ENCODE measurements around the gene CMIP.
"Not testable (repeated sequence)": the region's sequence is repeated elsewhere in the genome, so short reads cannot be mapped to it uniquely, and the experiment has no call there.

CMIP gene

GRCh38 chr16:81518439-81518757 is 73.8 kb downstream of the CMIP start:
- H3K27ac ChIP-seq (ENCODE audit: insufficient read depth, low read depth, low read length, poor library complexity, severe bottlenecking) = no peak overlapping the region
- H3K9me3 ChIP-seq (ENCODE audit: control insufficient read depth, low read length) = no peaks in the 10 kb centered on the region
- WGBS, 2 experiments = 93 to 95% methylated on average over 8 of the region's 8 CpGs
- H3K4me1 ChIP-seq (ENCODE audit: control insufficient read depth, insufficient read depth, low read length) = peaks cover 8% of the 10 kb centered on the region
- H3K4me3 ChIP-seq (ENCODE audit: insufficient read depth, low read depth, low read length) = no peak overlapping the region
- no peaks in the 10 kb centered on the region for H3K36me3 ChIP-seq (ENCODE audit: control insufficient read depth, insufficient read depth, low read length)
- no peaks in the 10 kb centered on the region for H3K27me3 ChIP-seq (ENCODE audit: control insufficient read depth, insufficient read depth, low read length, poor library complexity, severe bottlenecking)

- no peak overlapping the region for H3K27ac ChIP-seq (ENCODE audit: insufficient read depth, low read depth, low read length, poor library complexity, severe bottlenecking)
- no peaks in the 10 kb centered on the region for H3K4me1 ChIP-seq (ENCODE audit: control insufficient read depth, insufficient read depth, low read length)
- 91% methylated on average over 9 of the region's 9 CpGs for WGBS, 2 experiments
- no peaks in the 10 kb centered on the region for H3K9me3 ChIP-seq (ENCODE audit: control insufficient read depth, low read length)
- H3K27me3 ChIP-seq (ENCODE audit: control insufficient read depth, insufficient read depth, low read length, poor library complexity, severe bottlenecking) = no peaks in the 10 kb centered on the region
- H3K36me3 ChIP-seq (ENCODE audit: control insufficient read depth, insufficient read depth, low read length) = no peaks in the 10 kb centered on the region
- H3K4me3 ChIP-seq (ENCODE audit: insufficient read depth, low read depth, low read length) = no peak overlapping the region
These were observed 74.9 kb downstream of the CMIP start for GRCh38 chr16:81519301-81520150.

GRCh38 chr16:81520151-81520470 is 75.5 kb downstream of the CMIP start:
- H3K9me3 ChIP-seq (ENCODE audit: control insufficient read depth, low read length) = no peaks in the 10 kb centered on the region
- H3K4me1 ChIP-seq (ENCODE audit: control insufficient read depth, insufficient read depth, low read length) = no peaks in the 10 kb centered on the region
- no peaks in the 10 kb centered on the region for H3K27me3 ChIP-seq (ENCODE audit: control insufficient read depth, insufficient read depth, low read length, poor library complexity, severe bottlenecking)
- 93 to 95% methylated on average over 4 of the region's 4 CpGs for WGBS, 2 experiments
- no peak overlapping the region for H3K27ac ChIP-seq (ENCODE audit: insufficient read depth, low read depth, low read length, poor library complexity, severe bottlenecking)
- no peak overlapping the region for H3K4me3 ChIP-seq (ENCODE audit: insufficient read depth, low read depth, low read length)
- no peaks in the 10 kb centered on the region for H3K36me3 ChIP-seq (ENCODE audit: control insufficient read depth, insufficient read depth, low read length)

- Histone ChIP-seq H3K4me3 (ENCODE audit: insufficient read depth, low read depth, low read length) (no peak overlapping the region), H3K9me3 (ENCODE audit: control insufficient read depth, low read length) (no peaks in the 10 kb centered on the region), H3K4me1 (ENCODE audit: control insufficient read depth, insufficient read depth, low read length) (no peaks in the 10 kb centered on the region), H3K27ac (ENCODE audit: insufficient read depth, low read depth, low read length, poor library complexity, severe bottlenecking) (no peak overlapping the region), H3K36me3 (ENCODE audit: control insufficient read depth, insufficient read depth, low read length) (no peaks in the 10 kb centered on the region), H3K27me3 (ENCODE audit: control insufficient read depth, insufficient read depth, low read length, poor library complexity, severe bottlenecking) (no peaks in the 10 kb centered on the region)
- WGBS, 2 experiments = 87 to 89% methylated on average over 5 of the region's 5 CpGs
These were observed 76.0 kb downstream of the CMIP start for GRCh38 chr16:81520560-81521135.

- Histone ChIP-seq H3K27ac (ENCODE audit: insufficient read depth, low read depth, low read length, poor library complexity, severe bottlenecking) (no peak overlapping the region), H3K4me1 (ENCODE audit: control insufficient read depth, insufficient read depth, low read length) (no peaks in the 10 kb centered on the region), H3K4me3 (ENCODE audit: insufficient read depth, low read depth, low read length) (no peak overlapping the region), H3K36me3 (ENCODE audit: control insufficient read depth, insufficient read depth, low read length) (no peaks in the 10 kb centered on the region), H3K9me3 (ENCODE audit: control insufficient read depth, low read length) (no peaks in the 10 kb centered on the region), H3K27me3 (ENCODE audit: control insufficient read depth, insufficient read depth, low read length, poor library complexity, severe bottlenecking) (no peaks in the 10 kb centered on the region)
- 90% methylated on average over 19 of the region's 19 CpGs for WGBS, 2 experiments
These were observed 76.6 kb downstream of the CMIP start for GRCh38 chr16:81521141-81521626.

- Histone ChIP-seq H3K36me3 (ENCODE audit: control insufficient read depth, insufficient read depth, low read length) (no peaks in the 10 kb centered on the region), H3K4me3 (ENCODE audit: insufficient read depth, low read depth, low read length) (no peak overlapping the region), H3K4me1 (ENCODE audit: control insufficient read depth, insufficient read depth, low read length) (no peaks in the 10 kb centered on the region), H3K9me3 (ENCODE audit: control insufficient read depth, low read length) (no peaks in the 10 kb centered on the region), H3K27me3 (ENCODE audit: control insufficient read depth, insufficient read depth, low read length, poor library complexity, severe bottlenecking) (no peaks in the 10 kb centered on the region), H3K27ac (ENCODE audit: insufficient read depth, low read depth, low read length, poor library complexity, severe bottlenecking) (no peak overlapping the region)
- 94 to 96% methylated on average over 8 of the region's 8 CpGs for WGBS, 2 experiments
These were observed 77.6 kb downstream of the CMIP start for GRCh38 chr16:81522108-81522701.

- WGBS, 2 experiments = 95 to 98% methylated on average over 7 of the region's 7 CpGs
- H3K4me1 ChIP-seq (ENCODE audit: control insufficient read depth, insufficient read depth, low read length); H3K27me3 ChIP-seq (ENCODE audit: control insufficient read depth, insufficient read depth, low read length, poor library complexity, severe bottlenecking); H3K27ac ChIP-seq (ENCODE audit: insufficient read depth, low read depth, low read length, poor library complexity, severe bottlenecking); H3K9me3 ChIP-seq (ENCODE audit: control insufficient read depth, low read length); H3K4me3 ChIP-seq (ENCODE audit: insufficient read depth, low read depth, low read length); H3K36me3 ChIP-seq (ENCODE audit: control insufficient read depth, insufficient read depth, low read length): not testable (repeated sequence)
These were observed 78.2 kb downstream of the CMIP start for GRCh38 chr16:81522851-81523250.

GRCh38 chr16:81523387-81524115 is 78.9 kb downstream of the CMIP start:
- no peaks in the 10 kb centered on the region for H3K27me3 ChIP-seq (ENCODE audit: control insufficient read depth, insufficient read depth, low read length, poor library complexity, severe bottlenecking)
- H3K36me3 ChIP-seq (ENCODE audit: control insufficient read depth, insufficient read depth, low read length) = no peaks in the 10 kb centered on the region
- H3K4me3 ChIP-seq (ENCODE audit: insufficient read depth, low read depth, low read length) = no peak overlapping the region
- H3K27ac ChIP-seq (ENCODE audit: insufficient read depth, low read depth, low read length, poor library complexity, severe bottlenecking) = no peak overlapping the region
- no peaks in the 10 kb centered on the region for H3K4me1 ChIP-seq (ENCODE audit: control insufficient read depth, insufficient read depth, low read length)
- 89 to 90% methylated on average over 20 of the region's 20 CpGs for WGBS, 2 experiments
- H3K9me3 ChIP-seq (ENCODE audit: control insufficient read depth, low read length) = no peaks in the 10 kb centered on the region

GRCh38 chr16:81524382-81524781 is 79.8 kb downstream of the CMIP start:
- Histone ChIP-seq H3K4me3 (ENCODE audit: insufficient read depth, low read depth, low read length) (no peak overlapping the region), H3K27ac (ENCODE audit: insufficient read depth, low read depth, low read length, poor library complexity, severe bottlenecking) (no peak overlapping the region), H3K4me1 (ENCODE audit: control insufficient read depth, insufficient read depth, low read length) (no peaks in the 10 kb centered on the region), H3K27me3 (ENCODE audit: control insufficient read depth, insufficient read depth, low read length, poor library complexity, severe bottlenecking) (no peaks in the 10 kb centered on the region), H3K36me3 (ENCODE audit: control insufficient read depth, insufficient read depth, low read length) (no peaks in the 10 kb centered on the region), H3K9me3 (ENCODE audit: control insufficient read depth, low read length) (no peaks in the 10 kb centered on the region)
- WGBS, 2 experiments = 90 to 93% methylated on average over 10 of the region's 10 CpGs

- not testable (repeated sequence) for H3K9me3 ChIP-seq (ENCODE audit: control insufficient read depth, low read length); H3K4me3 ChIP-seq (ENCODE audit: insufficient read depth, low read depth, low read length); H3K27ac ChIP-seq (ENCODE audit: insufficient read depth, low read depth, low read length, poor library complexity, severe bottlenecking); H3K36me3 ChIP-seq (ENCODE audit: control insufficient read depth, insufficient read depth, low read length); H3K27me3 ChIP-seq (ENCODE audit: control insufficient read depth, insufficient read depth, low read length, poor library complexity, severe bottlenecking); H3K4me1 ChIP-seq (ENCODE audit: control insufficient read depth, insufficient read depth, low read length)
- WGBS, 2 experiments = 92 to 94% methylated on average over 4 of the region's 4 CpGs
These were observed 80.3 kb downstream of the CMIP start for GRCh38 chr16:81524885-81525284.
